ENCODE measurements around the gene INPP5K. TPM values are rescaled to one million over a fixed set of nuclear protein-coding genes. Genes with fewer than 3 reads are reported as not detected.
A peak's percentile ranks its signal among the peaks of the same experiment; 100 is the strongest.

The INPP5K gene
- total and polyA plus RNA-seq, 2 experiments from 2014 or later = 18.1 to 24.6 TPM

DNA sequence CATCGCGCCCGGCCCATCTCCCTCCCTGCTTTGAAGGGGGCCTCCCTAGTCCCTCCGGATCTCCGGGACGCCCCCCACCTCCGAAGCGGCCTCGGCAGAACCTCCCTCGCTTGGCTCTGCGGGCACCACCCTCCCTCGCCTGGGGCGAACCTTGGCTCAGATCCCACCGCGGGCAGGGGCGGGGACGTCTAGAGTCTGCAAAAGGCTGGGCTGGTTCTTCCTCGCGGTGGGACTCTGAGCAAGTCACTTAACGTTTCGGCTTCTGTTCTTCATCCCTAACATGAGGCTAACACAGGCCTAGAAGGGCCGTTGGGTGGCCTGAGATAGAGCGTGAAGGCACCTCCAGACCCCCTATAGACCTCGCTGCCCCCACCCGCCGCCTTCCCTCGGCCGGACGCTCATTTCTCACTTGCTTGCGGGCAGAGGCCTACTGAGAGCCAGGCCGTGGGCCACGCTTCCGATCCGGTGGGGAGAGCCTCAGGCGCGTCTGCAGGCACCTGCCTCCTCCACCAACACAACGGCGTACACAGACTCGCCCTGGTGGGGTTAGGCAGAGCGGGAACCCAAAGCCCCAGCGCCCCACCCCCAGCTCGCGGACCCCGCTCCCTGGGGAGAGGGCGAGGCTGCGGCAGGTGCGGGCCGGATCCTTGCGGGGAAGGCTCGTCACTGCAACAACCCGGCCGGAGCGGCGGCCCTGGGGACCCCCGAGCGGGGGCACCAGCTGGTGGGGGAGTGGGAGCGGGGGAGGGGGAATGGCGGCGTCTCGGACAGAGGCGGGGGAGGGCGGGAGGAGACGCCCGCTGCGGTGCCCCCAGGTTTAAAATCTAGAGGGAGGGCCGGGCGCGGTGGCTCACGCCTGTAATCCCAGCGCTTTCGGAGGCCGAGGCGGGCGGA is 29.4 kb downstream of the INPP5K start:
- H3K27ac ChIP-seq = peak overlapping the region; percentile 99

GRCh38 chr17:1485423-1486376 is 30.7 kb downstream of the INPP5K start:
- H3K27ac ChIP-seq = peak overlapping the region; percentile 99

More for the DNA sequence above, 29.4 kb downstream of the INPP5K start:
- DNase-seq (ENCODE audit: low read depth in 1 of 2, low spot score in 1 of 2) = peak; percentile 48 to 49
- Histone ChIP-seq H3K27me3 (no peaks in the 10 kb centered on the region), H3K36me3 (peaks cover 2% of the 10 kb centered on the region), H3K4me3 (peak overlapping the region; percentile 33), H3K4me1 (ENCODE audit: low read depth) (peaks cover 9% of the 10 kb centered on the region), H3K9me3 (ENCODE audit: low read depth) (no peaks in the 10 kb centered on the region)
- TF ChIP-seq, protein P1, sequence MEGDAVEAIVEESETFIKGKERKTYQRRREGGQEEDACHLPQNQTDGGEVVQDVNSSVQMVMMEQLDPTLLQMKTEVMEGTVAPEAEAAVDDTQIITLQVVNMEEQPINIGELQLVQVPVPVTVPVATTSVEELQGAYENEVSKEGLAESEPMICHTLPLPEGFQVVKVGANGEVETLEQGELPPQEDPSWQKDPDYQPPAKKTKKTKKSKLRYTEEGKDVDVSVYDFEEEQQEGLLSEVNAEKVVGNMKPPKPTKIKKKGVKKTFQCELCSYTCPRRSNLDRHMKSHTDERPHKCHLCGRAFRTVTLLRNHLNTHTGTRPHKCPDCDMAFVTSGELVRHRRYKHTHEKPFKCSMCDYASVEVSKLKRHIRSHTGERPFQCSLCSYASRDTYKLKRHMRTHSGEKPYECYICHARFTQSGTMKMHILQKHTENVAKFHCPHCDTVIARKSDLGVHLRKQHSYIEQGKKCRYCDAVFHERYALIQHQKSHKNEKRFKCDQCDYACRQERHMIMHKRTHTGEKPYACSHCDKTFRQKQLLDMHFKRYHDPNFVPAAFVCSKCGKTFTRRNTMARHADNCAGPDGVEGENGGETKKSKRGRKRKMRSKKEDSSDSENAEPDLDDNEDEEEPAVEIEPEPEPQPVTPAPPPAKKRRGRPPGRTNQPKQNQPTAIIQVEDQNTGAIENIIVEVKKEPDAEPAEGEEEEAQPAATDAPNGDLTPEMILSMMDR (IDR thresholded peaks at IDR 0.05; ENCODE audit: low read depth, low read length) = no peak

GRCh38 chr17:1484676-1485422 is 31.6 kb downstream of the INPP5K start:
- Histone ChIP-seq H3K27me3 (no peaks in the 10 kb centered on the region), H3K9me3 (ENCODE audit: low read depth) (no peaks in the 10 kb centered on the region), H3K36me3 (peaks cover 7% of the 10 kb centered on the region), H3K4me1 (ENCODE audit: low read depth) (peaks cover 5% of the 10 kb centered on the region), H3K27ac (peak overlapping the region; percentile 99), H3K4me3 (peak overlapping the region; percentile 84)
- TF ChIP-seq, protein P1 (IDR thresholded peaks at IDR 0.05; ENCODE audit: low read depth, low read length) = peak; percentile 7
- peak; percentile 62 to 73 for DNase-seq (ENCODE audit: low read depth in 1 of 2, low spot score in 1 of 2)

More at GRCh38 chr17:1485423-1486376, 30.7 kb downstream of the INPP5K start:
- peaks cover 7% of the 10 kb centered on the region for H3K36me3 ChIP-seq
- H3K4me1 ChIP-seq (ENCODE audit: low read depth) = peaks cover 5% of the 10 kb centered on the region
- peak overlapping the region; percentile 84 for H3K4me3 ChIP-seq
- no peaks in the 10 kb centered on the region for H3K27me3 ChIP-seq
- TF ChIP-seq, protein P1 (IDR thresholded peaks at IDR 0.05; ENCODE audit: low read depth, low read length) = no peak
- DNase-seq (ENCODE audit: low read depth in 1 of 2, low spot score in 1 of 2) = peak; percentile 69
- H3K9me3 ChIP-seq (ENCODE audit: low read depth) = no peaks in the 10 kb centered on the region

DNA sequence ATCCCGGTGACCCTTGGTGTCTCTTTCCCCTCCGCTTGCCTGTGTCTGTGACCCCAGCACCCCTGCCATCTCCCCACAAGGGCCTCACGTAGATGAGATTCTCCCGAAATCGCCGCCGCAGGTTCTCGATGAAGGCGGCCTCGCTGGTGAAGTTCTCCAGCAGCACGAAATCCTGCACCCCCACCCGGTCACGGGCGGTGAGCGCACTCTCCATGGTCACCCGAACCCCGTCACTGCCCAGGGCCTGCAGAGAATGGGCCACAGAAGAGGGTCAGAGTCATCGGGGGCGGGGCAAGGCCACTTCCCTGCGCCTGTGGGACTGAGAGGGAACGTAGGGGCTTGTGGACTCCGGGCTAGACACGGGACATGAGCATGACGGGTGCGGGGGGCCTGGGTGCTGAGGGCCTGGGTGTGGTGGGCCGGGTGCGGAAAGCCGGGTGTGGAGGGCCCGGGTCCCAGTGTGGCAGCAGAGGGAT is 32.3 kb downstream of the INPP5K start:
- no peak for DNase-seq (ENCODE audit: low read depth in 1 of 2, low spot score in 1 of 2)
- H3K36me3 ChIP-seq = peaks cover 12% of the 10 kb centered on the region
- H3K9me3 ChIP-seq (ENCODE audit: low read depth) = no peaks in the 10 kb centered on the region
- H3K4me1 ChIP-seq (ENCODE audit: low read depth) = peaks cover 5% of the 10 kb centered on the region
- H3K4me3 ChIP-seq = no peak overlapping the region
- H3K27ac ChIP-seq = peak overlapping the region; percentile 99
- H3K27me3 ChIP-seq = no peaks in the 10 kb centered on the region
- TF ChIP-seq, protein P1 (IDR thresholded peaks at IDR 0.05; ENCODE audit: low read depth, low read length) = no peak

Measured in cardiac muscle cell (in vitro differentiated cells and primary cell).